CD4-positive, alpha-beta memory T cell (primary cell): ENCODE data around the gene MAPKAP1. TPM values are rescaled to one million over a fixed set of nuclear protein-coding genes. Genes with fewer than 3 reads are reported as not detected.
"Not testable (repeated sequence)": the region's sequence is repeated elsewhere in the genome, so short reads cannot be mapped to it uniquely, and the experiment has no call there.

Experiments used
- CTCF ChIA-PET: fragments of 350-600 bp; sonication (Branson Sonifier 250); formaldehyde crosslinking; loops from one replicate; lab custom pipeline; 2021; ENCODE audit warnings: inconsistent platforms; ENCODE audit not compliant: partially characterized antibody; lab: Charles Lee
- POLR2A ChIA-PET: fragments of 350-600 bp; sonication (Branson Sonifier 250); formaldehyde crosslinking; loops from one replicate; lab custom pipeline; 2021; ENCODE audit not compliant: partially characterized antibody; lab: Charles Lee
- DNase-seq, 5 donors: peaks; one replicate each; pipeline versions ENCODE4 v3.0.0 to v3.0.0-alpha.2; 2020 to 2022; ENCODE audit warnings: mixed read lengths in 1 of 5
- H3K27ac ChIP-seq: one replicate; pipeline ENCODE4 v1.7.0; 2013; ENCODE audit warnings: low read depth, low read length
- H3K27me3 ChIP-seq: 2 replicates; pipeline ENCODE4 v1.7.0; 2013; ENCODE audit warnings: mild to moderate bottlenecking, low read length, moderate library complexity; ENCODE audit not compliant: insufficient read depth
- H3K36me3 ChIP-seq: 2 replicates; pipeline ENCODE4 v1.7.0; 2013; ENCODE audit warnings: mild to moderate bottlenecking, low read length, moderate library complexity; ENCODE audit not compliant: insufficient read depth
- H3K4me1 ChIP-seq: 2 replicates; pipeline ENCODE4 v1.7.0; 2013; ENCODE audit warnings: mild to moderate bottlenecking, low read length, moderate library complexity; ENCODE audit not compliant: insufficient read depth
- H3K4me3 ChIP-seq, 2 donors: one replicate each; pipeline ENCODE4 v1.7.0; 2013; ENCODE audit warnings: low read length in 2 of 2, mild to moderate bottlenecking in 1 of 2
- H3K9me3 ChIP-seq, 2 donors: one replicate each; pipeline ENCODE4 v1.7.0; 2013; ENCODE audit warnings: low read length in 2 of 2, control low read depth in 1 of 2; ENCODE audit not compliant: control insufficient read depth in 1 of 2
- H3K27ac Mint-ChIP-seq, 7 donors: one replicate each; pipeline ENCODE4 v1.8.0; 2020 to 2021; ENCODE audit warnings: mixed read lengths in 7 of 7, mild to moderate bottlenecking in 6 of 7, inconsistent platforms in 3 of 7, moderate library complexity in 3 of 7
- H3K27me3 Mint-ChIP-seq, 2 donors: one replicate each; pipeline ENCODE4 v1.8.0; 2020 to 2021; ENCODE audit warnings: mixed read lengths in 2 of 2
- H3K36me3 Mint-ChIP-seq, 2 donors: one replicate each; pipeline ENCODE4 v1.8.0; 2020 to 2021; ENCODE audit warnings: mixed read lengths in 2 of 2, inconsistent platforms in 1 of 2, mild to moderate bottlenecking in 1 of 2
- H3K4me1 Mint-ChIP-seq, 4 donors: one replicate each; pipeline ENCODE4 v1.8.0; 2020 to 2021; ENCODE audit warnings: mixed read lengths in 4 of 4, mild to moderate bottlenecking in 1 of 4
- H3K4me3 Mint-ChIP-seq, 8 donors: one replicate each; pipeline ENCODE4 v1.8.0; 2020 to 2021; ENCODE audit warnings: mixed read lengths in 8 of 8, mild to moderate bottlenecking in 7 of 8, moderate library complexity in 6 of 8, inconsistent platforms in 3 of 8
- H3K9me3 Mint-ChIP-seq, 8 donors: one replicate each; pipeline ENCODE4 v1.8.0; 2020 to 2021; ENCODE audit warnings: mixed read lengths in 8 of 8, mild to moderate bottlenecking in 5 of 8, inconsistent platforms in 3 of 8, moderate library complexity in 1 of 8
- intact Hi-C: fragments of 100-400 bp; cut with micrococcal nuclease; formaldehyde crosslinking; loops from one replicate; pipeline ENCODE4 v1.15.1; 2023
- polyA plus RNA-seq, 2 donors: library from polyadenylated mRNA; unstranded; fragments of 300-500 nt; fragmentation: Illumina TruSeq; gene quantifications; one replicate each; pipeline ENCODE4 v1.2.3, GENCODE V29; 2021
- total RNA-seq, 2 experiments: library from RNA; stranded (reverse); gene quantifications; one replicate each; pipeline ENCODE4 v1.2.3, GENCODE V29; 2021

Gene MAPKAP1
- total and polyA plus RNA-seq, 4 experiments from 2014 or later = 51.6 to 59.1 (median 55.8) TPM

DNA sequence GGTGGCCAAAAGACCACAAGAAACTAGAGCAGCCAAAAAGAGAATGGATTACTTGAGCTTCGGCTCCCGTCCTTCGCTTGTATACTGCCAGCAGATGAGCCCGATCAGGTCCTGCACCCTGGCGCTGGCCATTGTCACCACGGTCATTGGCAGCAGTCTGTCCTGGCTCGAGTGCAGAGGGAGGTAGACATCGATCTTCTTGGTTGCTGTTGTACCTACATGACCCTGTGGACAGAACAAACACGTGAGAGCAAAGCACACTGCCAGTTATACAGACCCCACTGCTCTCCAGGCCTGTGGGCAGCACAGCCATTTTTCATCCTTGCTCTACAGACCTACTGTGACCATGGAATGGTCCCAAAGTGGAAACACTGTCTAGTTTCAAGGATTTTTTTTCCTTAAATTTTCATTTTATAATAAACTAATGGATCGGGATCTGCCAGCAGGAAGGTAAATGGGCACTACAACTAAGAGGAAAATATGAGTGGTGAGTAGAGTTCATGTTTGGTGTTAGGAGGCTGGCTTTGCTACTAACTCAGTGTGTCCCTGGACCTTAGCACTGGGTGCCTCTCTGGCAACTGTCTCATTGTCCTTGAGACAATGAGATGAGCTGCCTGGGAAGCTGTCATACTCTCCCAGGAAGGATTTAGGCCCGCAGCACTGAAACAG lies 121.4 kb downstream of the MAPKAP1 start:
- no peaks in the 10 kb centered on the region for H3K27me3 Mint-ChIP-seq
- no peaks in the 10 kb centered on the region for H3K27me3 ChIP-seq
- no peaks in the 10 kb centered on the region for H3K4me1 ChIP-seq
- peaks cover 8% of the 10 kb centered on the region for H3K36me3 ChIP-seq
- H3K27ac Mint-ChIP-seq = peak overlapping the region in 1 of 7 donors; percentile 15
- CTCF ChIA-PET = no interaction called here
- H3K4me1 Mint-ChIP-seq = peaks cover 5 to 28% (median 13%) of the 10 kb centered on the region in 4 donors
- no peaks in the 10 kb centered on the region for H3K9me3 ChIP-seq
- H3K9me3 Mint-ChIP-seq = peaks cover 0 to 2% (median 0%) of the 10 kb centered on the region in 8 donors
- H3K4me3 ChIP-seq = no peak overlapping the region
- intact Hi-C loops = no loop called here
- no peak overlapping the region for H3K27ac ChIP-seq
- no peak overlapping the region for H3K4me3 Mint-ChIP-seq
- POLR2A ChIA-PET = no interaction called here
- no peak for DNase-seq
- peaks cover 45 to 52% of the 10 kb centered on the region in 2 donors for H3K36me3 Mint-ChIP-seq

DNA sequence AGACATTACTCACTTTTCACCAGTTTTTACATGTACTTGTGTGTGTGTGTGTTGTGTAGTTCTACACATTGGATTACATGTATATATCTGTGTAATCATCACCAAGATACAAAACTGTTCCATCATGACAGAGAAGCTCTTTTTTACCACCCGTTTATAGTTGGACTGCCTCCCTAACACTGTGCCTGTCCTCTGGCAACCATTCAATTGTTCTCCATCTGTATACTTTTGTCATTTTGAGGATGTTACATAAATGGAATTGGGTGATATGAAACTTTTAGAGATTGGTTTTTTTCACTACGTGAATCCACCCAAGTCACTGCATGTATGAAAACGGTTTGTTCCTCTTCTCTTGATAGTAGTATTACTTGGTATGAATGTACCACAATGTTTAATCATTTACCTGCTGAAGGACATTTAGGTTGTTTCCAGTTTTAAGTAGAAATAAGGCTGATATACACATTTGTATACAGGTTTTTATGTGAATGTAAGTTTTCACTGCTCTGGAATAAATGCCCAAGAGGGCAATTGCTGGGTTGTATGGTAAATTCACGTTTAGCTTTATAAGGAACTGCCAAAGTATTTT lies 126.2 kb downstream of the MAPKAP1 start:
- Mint-ChIP-seq H3K27ac (no peak overlapping the region), H3K4me1 (no peaks in the 10 kb centered on the region), H3K36me3 (peaks cover 51 to 69% of the 10 kb centered on the region in 2 donors), H3K4me3 (no peak overlapping the region), H3K9me3 (peaks cover 0 to 8% (median 3%) of the 10 kb centered on the region in 8 donors), H3K27me3 (no peaks in the 10 kb centered on the region)
- Histone ChIP-seq H3K36me3 (peaks cover 8% of the 10 kb centered on the region), H3K27me3 (no peaks in the 10 kb centered on the region), H3K4me1 (no peaks in the 10 kb centered on the region), H3K9me3 (no peaks in the 10 kb centered on the region), H3K27ac (no peak overlapping the region), H3K4me3 (no peak overlapping the region)
- intact Hi-C loops = no loop called here
- CTCF ChIA-PET = no interaction called here
- POLR2A ChIA-PET = interaction anchor here (0.6 kb wide), 1 partner anchor 217 kb away, joined by 3 read pairs; no protein-coding TSS in a partner anchor
- DNase-seq = no peak

- H3K36me3 ChIP-seq = no peaks in the 10 kb centered on the region
- CTCF ChIA-PET = no interaction called here
- Mint-ChIP-seq H3K9me3 (peaks cover 0 to 9% (median 5%) of the 10 kb centered on the region in 8 donors), H3K4me1 (no peaks in the 10 kb centered on the region), H3K27me3 (no peaks in the 10 kb centered on the region), H3K36me3 (peaks cover 48 to 66% of the 10 kb centered on the region in 2 donors), H3K27ac (no peak overlapping the region), H3K4me3 (no peak overlapping the region)
- H3K4me1 ChIP-seq = no peaks in the 10 kb centered on the region
- no peak for DNase-seq
- H3K27ac ChIP-seq = no peak overlapping the region
- H3K9me3 ChIP-seq = no peaks in the 10 kb centered on the region
- no peaks in the 10 kb centered on the region for H3K27me3 ChIP-seq
- no peak overlapping the region for H3K4me3 ChIP-seq
- intact Hi-C loops = no loop called here
- POLR2A ChIA-PET = no interaction called here
These were observed 127.7 kb downstream of the MAPKAP1 start for GRCh38 chr9:125579030-125579932.

- H3K4me1 ChIP-seq = no peaks in the 10 kb centered on the region
- H3K4me1 Mint-ChIP-seq = no peaks in the 10 kb centered on the region
- H3K27ac Mint-ChIP-seq = no peak overlapping the region
- H3K36me3 ChIP-seq = no peaks in the 10 kb centered on the region
- no peak overlapping the region for H3K4me3 Mint-ChIP-seq
- ChIA-PET POLR2A (no interaction called here), CTCF (interaction anchor here (1.0 to 1.1 kb wide), 2 partner anchors 14 to 16 kb away, joined by 3 to 4 read pairs; no protein-coding TSS in a partner anchor)
- no peak overlapping the region for H3K4me3 ChIP-seq
- no peaks in the 10 kb centered on the region for H3K9me3 ChIP-seq
- H3K36me3 Mint-ChIP-seq = peaks cover 35 to 43% of the 10 kb centered on the region in 2 donors
- intact Hi-C loops = no loop called here
- H3K27ac ChIP-seq = no peak overlapping the region
- H3K27me3 Mint-ChIP-seq = no peaks in the 10 kb centered on the region
- DNase-seq = no peak
- H3K27me3 ChIP-seq = no peaks in the 10 kb centered on the region
- peaks cover 2 to 40% (median 15%) of the 10 kb centered on the region in 8 donors for H3K9me3 Mint-ChIP-seq
These were observed 132.7 kb downstream of the MAPKAP1 start for GRCh38 chr9:125574126-125574877.

- CTCF ChIA-PET = interaction anchor here (1.5 kb wide), 1 partner anchor 14 kb away, joined by 5 read pairs; no protein-coding TSS in a partner anchor
- POLR2A ChIA-PET = interaction anchor here (0.6 to 0.7 kb wide), 2 partner anchors 21 to 660 kb away, joined by 3 to 4 read pairs; no protein-coding TSS in a partner anchor
These were observed 134.5 kb downstream of the MAPKAP1 start for GRCh38 chr9:125572461-125572860.

DNA sequence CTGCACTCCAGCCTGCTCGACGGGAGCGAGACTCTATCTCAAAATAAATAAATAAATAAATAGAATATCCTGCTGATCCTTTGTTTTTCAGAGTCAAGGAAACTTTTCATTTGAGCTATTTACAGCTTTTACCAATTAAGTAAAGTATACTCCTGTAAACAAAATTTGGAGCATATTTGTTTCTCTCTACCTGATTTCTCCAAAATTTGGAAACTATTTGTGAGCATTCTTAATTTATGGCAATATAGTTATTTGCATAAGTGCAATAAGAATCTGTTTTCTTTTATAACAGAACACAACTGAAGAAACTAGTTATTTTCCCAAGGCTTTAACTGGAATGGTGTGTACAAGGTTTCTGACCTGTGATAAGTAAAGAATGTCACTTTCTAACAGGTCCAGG lies 135.2 kb downstream of the MAPKAP1 start:
- H3K4me1 ChIP-seq, H3K27ac Mint-ChIP-seq, DNase-seq, H3K27me3 ChIP-seq, H3K4me1 Mint-ChIP-seq, H3K9me3 ChIP-seq, H3K27ac ChIP-seq, H3K36me3 ChIP-seq, H3K27me3 Mint-ChIP-seq, intact Hi-C loops, H3K4me3 Mint-ChIP-seq, H3K4me3 ChIP-seq, POLR2A ChIA-PET: not testable (repeated sequence)
- Mint-ChIP-seq H3K9me3 (peaks cover 2 to 40% (median 15%) of the 10 kb centered on the region in 8 donors), H3K36me3 (peaks cover 34 to 38% of the 10 kb centered on the region in 2 donors)
- CTCF ChIA-PET = interaction anchor here (1.5 kb wide), 1 partner anchor 13 kb away, joined by 5 read pairs; no protein-coding TSS in a partner anchor

More at GRCh38 chr9:125572461-125572860, 134.5 kb downstream of the MAPKAP1 start:
- H3K27ac ChIP-seq, H3K4me1 Mint-ChIP-seq, H3K4me3 Mint-ChIP-seq, H3K27me3 Mint-ChIP-seq, H3K9me3 ChIP-seq, H3K4me3 ChIP-seq, H3K27ac Mint-ChIP-seq, H3K36me3 ChIP-seq, DNase-seq, intact Hi-C loops, H3K4me1 ChIP-seq, H3K27me3 ChIP-seq: not testable (repeated sequence)
- Mint-ChIP-seq H3K9me3 (peaks cover 2 to 40% (median 15%) of the 10 kb centered on the region in 8 donors), H3K36me3 (peaks cover 34 to 38% of the 10 kb centered on the region in 2 donors)
